Fibroblast of lung (primary cell): ENCODE measurements around the gene CAMK2B.

Source experiments
- CTCF ChIP-seq, 2 donors: IDR thresholded peaks in 1 of 2; conservative IDR thresholded peaks in 1 of 2; 1 replicate in 1 of 2; 2 replicates in 1 of 2; pipeline ENCODE4 v1.5.1; 2011 to 2012; ENCODE audit warnings: low read length in 2 of 2, control low read depth in 1 of 2, inconsistent platforms in 1 of 2, low read depth in 1 of 2, mild to moderate bottlenecking in 1 of 2
- EZH2 ChIP-seq: IDR thresholded peaks from 2 replicates; pipeline ENCODE4 v1.5.1; 2012; ENCODE audit warnings: low read length, control low read depth, mild to moderate bottlenecking; ENCODE audit errors: missing control alignments

- TF ChIP-seq CTCF (conservative IDR thresholded peaks at IDR 0.05 in 1 of 2, IDR thresholded peaks at IDR 0.05 in 1 of 2; ENCODE audit: low read depth in 1 of 2, low read length in 2 of 2): no peak
- TF ChIP-seq EZH2: no peak
These were observed 33.0 kb downstream of the CAMK2B start for GRCh38 chr7:44292420-44292817.
